ENCODE measurements around the gene PAX8.

Gene PAX8

DNA sequence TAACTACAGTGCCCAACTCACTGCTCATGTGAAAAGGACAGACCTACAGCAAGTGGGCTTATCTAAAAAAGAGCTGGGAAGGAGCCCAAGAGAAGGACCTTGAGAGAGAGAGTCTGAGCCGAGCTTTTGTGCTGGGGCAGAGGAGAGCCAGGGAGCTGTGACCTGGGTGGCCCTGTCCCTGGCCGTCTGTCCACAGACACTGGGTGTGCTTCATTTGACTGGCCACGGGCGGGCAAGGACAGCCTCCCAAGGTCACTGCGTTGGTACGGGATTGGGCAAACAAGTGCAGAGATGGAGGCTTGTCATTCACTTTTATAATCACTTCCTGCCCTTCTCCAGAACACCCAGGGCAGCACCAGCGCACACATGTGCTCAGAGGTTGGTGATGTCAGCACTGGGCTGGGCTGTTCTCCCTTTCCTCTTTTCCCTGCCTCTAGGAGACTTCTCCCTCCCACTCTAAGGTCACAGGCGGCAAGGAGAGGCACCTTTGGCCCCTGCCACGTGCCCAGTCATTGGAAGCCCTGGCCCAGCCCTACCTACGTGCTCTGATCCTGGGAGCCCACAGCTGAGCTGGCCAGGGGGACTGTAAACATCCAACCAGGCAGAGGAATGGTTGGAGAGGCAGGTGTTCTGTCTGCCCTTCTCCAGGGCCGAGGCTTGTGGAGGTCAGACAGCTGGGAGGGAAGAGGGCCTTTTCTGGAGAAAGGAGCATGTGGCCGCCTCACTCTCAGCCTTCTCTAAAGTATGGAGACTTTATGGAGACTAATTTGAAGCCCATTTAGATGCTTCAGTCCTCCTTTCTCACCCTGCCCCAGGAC lies 111.4 kb downstream of the PAX8 start:
- no peak for DNase-seq (ENCODE audit: low read depth)

GRCh38 chr2:113166187-113166645 lies 112.5 kb downstream of the PAX8 start:
- no peak for DNase-seq (ENCODE audit: low read depth)

Data from activated T-cell treated with anti-CD3 and anti-CD28 coated beads for 1 hour (primary cell).